GM23248 (cell line): ENCODE measurements around the gene BAZ2B. TPM values are rescaled to one million over a fixed set of nuclear protein-coding genes. Genes with fewer than 3 reads are reported as not detected.

Experiments used
- DNase-seq: peaks from one replicate; pipeline ENCODE4 v3.0.0-alpha.2; 2015
- H2AFZ ChIP-seq: fragments of 200-600 bp; sonication (generic); 2 replicates; pipeline ENCODE4 v1.6.1; 2016; ENCODE audit warnings: antibody characterized with exemption
- H3F3A ChIP-seq: fragments of 200-600 bp; sonication (generic); 2 replicates; pipeline ENCODE4 v1.6.1; 2016; ENCODE audit warnings: mild to moderate bottlenecking, antibody characterized with exemption, mixed run types; ENCODE audit not compliant: insufficient read depth
- H3K27ac ChIP-seq: fragments of 200-600 bp; sonication (generic); 2 replicates; pipeline ENCODE4 v1.5.1; 2016; ENCODE audit warnings: mild to moderate bottlenecking
- H3K27me3 ChIP-seq: fragments of 200-600 bp; sonication (generic); replicated peaks from 2 replicates; pipeline ENCODE4 v1.6.1; 2016; ENCODE audit warnings: mild to moderate bottlenecking; ENCODE audit not compliant: insufficient read depth
- H3K36me3 ChIP-seq: fragments of 200-600 bp; sonication (generic); 2 replicates; pipeline ENCODE4 v1.6.1; 2016; ENCODE audit warnings: low read depth, mild to moderate bottlenecking
- H3K4me1 ChIP-seq: fragments of 200-600 bp; sonication (generic); 2 replicates; pipeline ENCODE4 v1.6.1; 2016; ENCODE audit warnings: mild to moderate bottlenecking; ENCODE audit not compliant: insufficient read depth
- H3K4me2 ChIP-seq: fragments of 200-600 bp; sonication (generic); one replicate; pipeline ENCODE4 v1.6.1; 2016; ENCODE audit warnings: mild to moderate bottlenecking; ENCODE audit not compliant: unreplicated experiment
- H3K4me3 ChIP-seq: fragments of 200-600 bp; sonication (generic); 2 replicates; pipeline ENCODE4 v1.5.1; 2016; ENCODE audit warnings: mild to moderate bottlenecking
- H3K79me2 ChIP-seq: fragments of 200-600 bp; sonication (generic); 2 replicates; pipeline ENCODE4 v1.6.1; 2016; ENCODE audit warnings: mild to moderate bottlenecking; ENCODE audit not compliant: insufficient read depth
- H3K9ac ChIP-seq: fragments of 200-600 bp; sonication (generic); 2 replicates; pipeline ENCODE4 v1.6.1; 2016; ENCODE audit warnings: mild to moderate bottlenecking
- H3K9me2 ChIP-seq: fragments of 200-600 bp; sonication (generic); 2 replicates; pipeline ENCODE4 v1.6.1; 2016; ENCODE audit warnings: mixed run types, mild to moderate bottlenecking, moderate library complexity; ENCODE audit not compliant: insufficient read depth
- H3K9me3 ChIP-seq: fragments of 200-600 bp; sonication (generic); one replicate; pipeline ENCODE4 v1.6.1; 2017; ENCODE audit warnings: low read depth
- H4K20me1 ChIP-seq: fragments of 200-600 bp; sonication (generic); 2 replicates; pipeline ENCODE4 v1.6.0; 2016; ENCODE audit not compliant: insufficient read depth
- EZH2 ChIP-seq: fragments of 200-600 bp; sonication (generic); IDR thresholded peaks from 2 replicates; pipeline ENCODE4 v1.6.1; 2018; ENCODE audit warnings: antibody characterized with exemption, mild to moderate bottlenecking; ENCODE audit not compliant: insufficient read depth, poor library complexity, severe bottlenecking
- EZH2phosphoT487 ChIP-seq: fragments of 200-600 bp; sonication (generic); IDR thresholded peaks from 2 replicates; pipeline ENCODE4 v1.6.1; 2018; ENCODE audit warnings: antibody characterized with exemption, moderate library complexity, mild to moderate bottlenecking, low read depth; ENCODE audit not compliant: insufficient read depth
- WGBS, 2 experiments: methylation state at CpG; one replicate each; pipeline ENCODE4 v1.1.6; 2015 to 2017; ENCODE audit warnings: low lambda C conversion rate in 2 of 2, low coverage in 1 of 2; ENCODE audit errors: missing lambda C conversion rate in 2 of 2; 5-methylcytosine and 5-hydroxymethylcytosine counted together
- in situ Hi-C: fragments of 300-500 bp; cut with MboI; formaldehyde crosslinking; loops from 2 replicates; pipeline ENCODE4 v1.15.0; 2020
- polyA plus RNA-seq: library from polyadenylated mRNA; unstranded; fragments of >200 nt; fragmentation: Nextera tagmentation; extraction: Ambion mirVana; gene quantifications from 2 replicates; pipeline ENCODE4 v1.2.1, GENCODE V29; 2016
- total RNA-seq: library from RNA; depleted of rRNA; stranded (reverse); fragments of >200 nt; shearing (Covaris generic); gene quantifications from 2 replicates; pipeline ENCODE4 v1.2.3, GENCODE V29; 2014

The BAZ2B gene
- total and polyA plus RNA-seq, 2 experiments from 2014 or later: 17.0 to 20.5 TPM

GRCh38 chr2:159286709-159287441, 329.5 kb downstream of the BAZ2B start:
- TF ChIP-seq EZH2: no peak
- no peak for TF ChIP-seq EZH2phosphoT487
- peak overlapping the region; percentile 62 for H3K27ac ChIP-seq
- H3K79me2 ChIP-seq: no peaks in the 10 kb centered on the region
- H2AFZ ChIP-seq: peak overlapping the region; percentile 92
- H3K9me2 ChIP-seq: no peaks in the 10 kb centered on the region
- H3K9me3 ChIP-seq: no peaks in the 10 kb centered on the region
- peaks cover 3% of the 10 kb centered on the region; the same call in 1 of the 2 replicates for H3F3A ChIP-seq
- H3K27me3 ChIP-seq: no peaks in the 10 kb centered on the region
- peak overlapping the region; percentile 77 for H3K4me3 ChIP-seq
- H4K20me1 ChIP-seq: no peaks in the 10 kb centered on the region
- in situ Hi-C loops: no loop called here
- 1 to 2% methylated on average over 38 to 44 of the region's 50 CpGs for WGBS, 2 experiments
- H3K36me3 ChIP-seq: no peaks in the 10 kb centered on the region
- H3K4me2 ChIP-seq: peak overlapping the region; percentile 88
- peaks cover 20% of the 10 kb centered on the region for H3K4me1 ChIP-seq
- peak; percentile 99 for DNase-seq
- H3K9ac ChIP-seq: peak overlapping the region; percentile 82

GRCh38 chr2:159285929-159286708, 330.2 kb downstream of the BAZ2B start, which contains the start of gene WDSUB1:
Gene WDSUB1 (minus strand): TSS chr2:159286703. CDS start chr2:159283069, 3,634 bp downstream.
- 0 to 3% methylated on average over 43 to 48 of the region's 64 CpGs for WGBS, 2 experiments
- Histone ChIP-seq H3K27me3 (no peaks in the 10 kb centered on the region), H3K4me2 (peak within 1 kb of the TSS; percentile 88), H3K36me3 (no peaks in the 10 kb centered on the region), H2AFZ (peak within 1 kb of the TSS; percentile 92), H3K9me2 (no peaks in the 10 kb centered on the region), H3K27ac (peak within 1 kb of the TSS; percentile 62), H3K79me2 (no peaks in the 10 kb centered on the region), H3K9ac (peak within 1 kb of the TSS; percentile 82), H3K4me1 (peaks cover 15% of the 10 kb centered on the region), H4K20me1 (no peaks in the 10 kb centered on the region), H3K9me3 (no peaks in the 10 kb centered on the region), H3K4me3 (peak within 1 kb of the TSS; percentile 77), H3F3A (peaks cover 3% of the 10 kb centered on the region; the same call in 1 of the 2 replicates)
- DNase-seq: peak; percentile 77
- in situ Hi-C loops: no loop called here
- TF ChIP-seq EZH2 (no peak), EZH2phosphoT487 (no peak)

DNA sequence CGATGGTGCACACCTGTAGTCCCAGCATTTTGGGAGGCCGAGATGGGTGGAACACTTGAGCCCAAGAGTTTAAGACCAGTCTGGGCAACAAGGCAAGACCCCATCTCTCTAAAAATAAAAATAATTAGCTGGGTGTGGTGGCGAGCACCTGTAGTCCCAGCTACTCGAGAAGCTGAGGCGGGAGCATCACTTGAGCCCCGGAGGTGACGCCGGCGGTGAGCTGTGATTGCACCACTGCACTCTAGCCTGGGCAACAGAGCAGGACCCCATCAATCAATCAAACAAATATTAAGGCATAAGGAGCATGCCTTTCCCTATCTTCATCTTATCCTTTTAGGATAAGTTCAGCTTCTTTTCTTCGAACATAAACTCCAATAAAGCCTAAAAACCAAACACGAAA, 330.9 kb downstream of the BAZ2B start:
- no peak for DNase-seq
- H2AFZ ChIP-seq: peak overlapping the region; percentile 92
- no peaks in the 10 kb centered on the region for H3K9me3 ChIP-seq
- no peaks in the 10 kb centered on the region for H3K36me3 ChIP-seq
- H3K4me2 ChIP-seq: peak overlapping the region; percentile 88
- in situ Hi-C loops: no loop called here
- H3K79me2 ChIP-seq: no peaks in the 10 kb centered on the region
- H3K9me2 ChIP-seq: no peaks in the 10 kb centered on the region
- WGBS, 2 experiments: 82 to 84% methylated on average over 9 to 11 of the region's 11 CpGs
- H3K9ac ChIP-seq: peak overlapping the region; percentile 82
- H3K4me1 ChIP-seq: peaks cover 10% of the 10 kb centered on the region
- H3F3A ChIP-seq: no peaks in the 10 kb centered on the region
- TF ChIP-seq EZH2 (no peak), EZH2phosphoT487 (no peak)
- no peaks in the 10 kb centered on the region for H4K20me1 ChIP-seq
- peak overlapping the region; percentile 77 for H3K4me3 ChIP-seq
- H3K27me3 ChIP-seq: no peaks in the 10 kb centered on the region
- H3K27ac ChIP-seq: no peak overlapping the region

DNA sequence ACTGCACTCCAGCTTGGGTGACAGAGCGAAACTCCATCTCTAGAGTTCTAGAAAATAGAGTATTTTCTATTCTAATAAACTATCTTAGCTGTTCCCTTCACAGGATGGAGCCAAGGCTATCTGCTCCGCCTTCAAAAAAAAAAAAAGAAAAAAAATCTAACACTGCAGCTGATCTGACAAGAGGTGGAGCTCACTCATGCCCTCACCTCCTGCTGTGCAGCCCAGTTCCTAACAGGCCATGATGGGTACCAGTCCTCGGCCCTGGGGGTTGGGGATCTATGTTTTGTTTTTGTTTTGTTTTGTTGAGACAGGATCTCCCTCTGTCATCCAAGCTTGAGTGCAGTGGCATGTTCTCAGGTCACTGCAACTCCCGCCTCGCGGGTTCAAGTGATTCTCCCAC, 332.8 kb downstream of the BAZ2B start:
- Histone ChIP-seq H3K27me3 (no peaks in the 10 kb centered on the region), H3K36me3 (no peaks in the 10 kb centered on the region)
- in situ Hi-C loops: no loop called here

More for the DNA sequence above, 332.8 kb downstream of the BAZ2B start:
- H3K9me3 ChIP-seq: no peaks in the 10 kb centered on the region
- WGBS, 2 experiments: 89 to 93% methylated on average over 6 of the region's 6 CpGs
- DNase-seq: no peak
- H2AFZ ChIP-seq: no peak overlapping the region
- H3K9me2 ChIP-seq: no peaks in the 10 kb centered on the region
- H3K4me3 ChIP-seq: no peak overlapping the region
- no peaks in the 10 kb centered on the region for H4K20me1 ChIP-seq
- no peak overlapping the region for H3K27ac ChIP-seq
- H3K4me2 ChIP-seq: no peak overlapping the region
- H3K9ac ChIP-seq: no peak overlapping the region
- peaks cover 6% of the 10 kb centered on the region; the same call in 1 of the 2 replicates for H3K4me1 ChIP-seq
- H3K79me2 ChIP-seq: no peaks in the 10 kb centered on the region
- no peaks in the 10 kb centered on the region for H3F3A ChIP-seq
- TF ChIP-seq EZH2phosphoT487: no peak
- no peak for TF ChIP-seq EZH2
